B cell (primary cell): ENCODE data around the gene LEMD3. TPM values are rescaled to one million over a fixed set of nuclear protein-coding genes. Genes with fewer than 3 reads are reported as not detected.

Source experiments
- ATAC-seq: fragments of 200-7000 bp; cut with Tn5 transposase; one replicate; pipeline ENCODE4 v1.10.0; 2021; ENCODE audit warnings: low read depth, mild to moderate bottlenecking, moderate number of reproducible peaks, moderate library complexity
- CTCF ChIA-PET: fragments of 350-600 bp; sonication (Branson Sonifier 250); formaldehyde crosslinking; loops from one replicate; lab custom pipeline; 2021; ENCODE audit warnings: antibody characterized with exemption, inconsistent platforms; lab: Charles Lee
- POLR2A ChIA-PET: fragments of 350-600 bp; sonication (Branson Sonifier 250); formaldehyde crosslinking; loops from one replicate; lab custom pipeline; 2021; ENCODE audit warnings: antibody characterized with exemption; lab: Charles Lee
- DNase-seq: peaks from one replicate; pipeline ENCODE4 v3.0.0; 2013
- H2AFZ ChIP-seq: 2 replicates; pipeline ENCODE4 v1.6.1; 2012; ENCODE audit warnings: mild to moderate bottlenecking, low read depth, low read length; ENCODE audit not compliant: insufficient read depth, poor library complexity, severe bottlenecking
- H3K27ac ChIP-seq, 2 donors: 1 replicate in 1 of 2; 2 replicates in 1 of 2; pipeline ENCODE4 v1.5.1; 2012 to 2013; ENCODE audit warnings: low read length in 2 of 2, mild to moderate bottlenecking in 2 of 2, moderate library complexity in 1 of 2
- H3K27me3 ChIP-seq, 4 experiments: fragments of 200-600 bp in 1 of 4; sonication (generic) in 1 of 4; replicated peaks in 1 of 4; 1 replicate in 2 of 4; 2 replicates in 2 of 4; pipeline versions ENCODE4 v1.6.1 to v1.7.0; 2013 to 2016; ENCODE audit warnings: low read length in 3 of 4, mild to moderate bottlenecking in 2 of 4, mixed read lengths in 1 of 4, moderate library complexity in 1 of 4; ENCODE audit not compliant: insufficient read depth in 4 of 4, control insufficient read depth in 3 of 4; ENCODE audit errors: control extremely low read depth in 1 of 4
- H3K36me3 ChIP-seq, 2 experiments: replicated peaks in 1 of 2; 1 replicate in 1 of 2; 2 replicates in 1 of 2; pipeline versions ENCODE4 v1.6.1 to v1.7.1; 2013; ENCODE audit warnings: low read length in 1 of 2; ENCODE audit not compliant: insufficient read depth in 2 of 2, control insufficient read depth in 1 of 2; ENCODE audit errors: control extremely low read depth in 1 of 2, extremely low read depth in 1 of 2
- H3K4me1 ChIP-seq, 2 donors: fragments of 200-600 bp in 1 of 2; sonication (generic) in 1 of 2; 1 replicate in 1 of 2; 2 replicates in 1 of 2; pipeline versions ENCODE4 v1.5.1 to v1.6.1; 2013 to 2017; ENCODE audit warnings: low read length in 2 of 2; ENCODE audit not compliant: control insufficient read depth in 2 of 2, insufficient read depth in 2 of 2
- H3K4me2 ChIP-seq: replicated peaks from 2 replicates; pipeline ENCODE3; 2012; ENCODE audit warnings: mild to moderate bottlenecking, low read depth, low read length; ENCODE audit not compliant: poor library complexity, severe bottlenecking
- H3K4me3 ChIP-seq, 5 experiments: fragments of 200-600 bp in 1 of 5; sonication (generic) in 1 of 5; 1 replicate in 3 of 5; 2 replicates in 2 of 5; pipeline versions ENCODE4 v1.5.1 to v1.7.0; 2011 to 2016; ENCODE audit warnings: low read length in 4 of 5, mild to moderate bottlenecking in 4 of 5, low read depth in 2 of 5, control low read depth in 1 of 5, moderate library complexity in 1 of 5; ENCODE audit not compliant: insufficient read depth in 1 of 5; ENCODE audit errors: control extremely low read depth in 1 of 5, extremely low read depth in 1 of 5
- H3K79me2 ChIP-seq: fragments of 200-600 bp; sonication (generic); one replicate; pipeline ENCODE4 v1.6.0; 2016; ENCODE audit warnings: low read length; ENCODE audit not compliant: control insufficient read depth, insufficient read depth
- H3K9ac ChIP-seq: fragments of 200-600 bp; sonication (generic); 2 replicates; pipeline ENCODE4 v1.6.1; 2017; ENCODE audit warnings: mild to moderate bottlenecking, low read length, moderate library complexity
- H3K9me3 ChIP-seq, 3 donors: one replicate each; pipeline versions ENCODE4 v1.6.1 to v1.7.1; 2013; ENCODE audit warnings: low read length in 2 of 3; ENCODE audit not compliant: control insufficient read depth in 2 of 3, insufficient read depth in 1 of 3; ENCODE audit errors: control extremely low read depth in 1 of 3
- H4K20me1 ChIP-seq: 2 replicates; pipeline ENCODE4 v1.6.0; 2012; ENCODE audit warnings: mild to moderate bottlenecking, low read length; ENCODE audit not compliant: insufficient read depth, control insufficient read depth, poor library complexity, severe bottlenecking
- H3K27ac Mint-ChIP-seq: one replicate; pipeline ENCODE4 v1.8.0; 2021; ENCODE audit warnings: mixed read lengths
- H3K27me3 Mint-ChIP-seq: one replicate; pipeline ENCODE4 v1.8.0; 2021; ENCODE audit warnings: mixed read lengths
- H3K4me1 Mint-ChIP-seq: one replicate; pipeline ENCODE4 v1.8.0; 2021; ENCODE audit warnings: mixed read lengths
- H3K4me3 Mint-ChIP-seq: one replicate; pipeline ENCODE4 v1.8.0; 2021; ENCODE audit warnings: mixed read lengths
- H3K9me3 Mint-ChIP-seq: one replicate; pipeline ENCODE4 v1.8.0; 2022; ENCODE audit warnings: mixed read lengths; ENCODE audit not compliant: insufficient read depth
- CTCF ChIP-seq: fragments of 200-600 bp; IDR thresholded peaks from one replicate; pipeline ENCODE4 v1.8.0; 2022; ENCODE audit warnings: antibody characterized with exemption, mild to moderate bottlenecking
- EZH2 ChIP-seq: IDR thresholded peaks from 2 replicates; pipeline ENCODE4 v1.6.1; 2012; ENCODE audit warnings: borderline replicate concordance, low read depth, mild to moderate bottlenecking, moderate library complexity, low read length; ENCODE audit not compliant: insufficient read depth, poor library complexity, severe bottlenecking
- WGBS: methylation state at CpG from one replicate; pipeline ENCODE4 v1.1.5; 2013; ENCODE audit warnings: missing lambda C conversion rate; ENCODE audit not compliant: insufficient coverage; 5-methylcytosine and 5-hydroxymethylcytosine counted together
- intact Hi-C: fragments of 100-400 bp; cut with micrococcal nuclease; formaldehyde crosslinking; loops from one replicate; pipeline ENCODE4 v1.10.0; 2022
- polyA plus RNA-seq: library from polyadenylated mRNA; depleted of rRNA; stranded (reverse); fragments of >200 nt; gene quantifications from 2 replicates; pipeline ENCODE4 v1.2.3, GENCODE V29; 2012
- total RNA-seq, 2 donors: library from RNA; stranded (reverse); fragments of 120-200 nt in 1 of 2; gene quantifications; 1 replicate in 1 of 2; 2 replicates in 1 of 2; pipeline versions ENCODE4 v1.2.3 to v1.2.4, GENCODE V29; 2013 to 2022

The LEMD3 gene
- total and polyA plus RNA-seq, 2 donors (not counting 1 experiment from before 2014, with no cell fraction given): 19.4 to 71.8 TPM

GRCh38 chr12:65171870-65172269, 2.5 kb downstream of the LEMD3 start:
- CTCF ChIA-PET: interaction anchor here (0.7 to 1.8 kb wide), 2 partner anchors 10 to 62 kb away, joined by 3 to 4 read pairs; no protein-coding TSS in a partner anchor

GRCh38 chr12:65175385-65175784, 6.0 kb downstream of the LEMD3 start:
- Mint-ChIP-seq H3K4me1 (peaks cover 31% of the 10 kb centered on the region), H3K27ac (no peak overlapping the region), H3K27me3 (no peaks in the 10 kb centered on the region), H3K9me3 (no peaks in the 10 kb centered on the region), H3K4me3 (no peak overlapping the region)
- DNase-seq: no peak
- no peak for ATAC-seq
- H3K9me3 ChIP-seq: no peaks in the 10 kb centered on the region
- H2AFZ ChIP-seq: no peak overlapping the region
- H3K4me1 ChIP-seq: peaks cover 36 to 59% of the 10 kb centered on the region in 2 donors
- H3K27me3 ChIP-seq: no peaks in the 10 kb centered on the region
- POLR2A ChIA-PET: no interaction called here
- H3K4me2 ChIP-seq: no peak overlapping the region
- H3K79me2 ChIP-seq: peaks cover 95% of the 10 kb centered on the region
- intact Hi-C loops: loop anchor here (10.0 kb wide), 1 partner anchor 421 kb away; the partner anchor contains the start of gene GNS
- CTCF ChIA-PET: no interaction called here
- no peak overlapping the region for H3K4me3 ChIP-seq
- H4K20me1 ChIP-seq: peaks cover 67% of the 10 kb centered on the region
- H3K9ac ChIP-seq: no peak overlapping the region
- no peak overlapping the region for H3K27ac ChIP-seq
- TF ChIP-seq EZH2: no peak
- H3K36me3 ChIP-seq: peaks cover 3 to 23% of the 10 kb centered on the region in 2 experiments

More at GRCh38 chr12:65171870-65172269, 2.5 kb downstream of the LEMD3 start:
- H3K27me3 Mint-ChIP-seq: no peaks in the 10 kb centered on the region
- Histone ChIP-seq H3K27ac (peak overlapping the region in 1 of 2 donors; percentile 18), H3K9me3 (no peaks in the 10 kb centered on the region), H3K79me2 (peaks cover 98% of the 10 kb centered on the region), H3K9ac (peak overlapping the region; percentile 20), H4K20me1 (peaks cover 59% of the 10 kb centered on the region), H3K4me1 (peaks cover 42 to 54% of the 10 kb centered on the region in 2 donors), H3K27me3 (no peaks in the 10 kb centered on the region), H3K36me3 (peaks cover 0 to 21% of the 10 kb centered on the region in 2 experiments), H2AFZ (no peak overlapping the region), H3K4me2 (peak overlapping the region; percentile 88), H3K4me3 (peak overlapping the region in 4 of 5 experiments; percentile 0 to 98 (median 20))
- ATAC-seq (no peak), DNase-seq (peak; percentile 30)
- intact Hi-C loops: loop anchor here (2.0 to 10.0 kb wide), 3 partner anchors 15 to 959 kb away; partner anchors contain the start of genes GNS and LLPH
- peak overlapping the region; percentile 32 for H3K27ac Mint-ChIP-seq
- no peaks in the 10 kb centered on the region for H3K9me3 Mint-ChIP-seq
- WGBS: no CpG with 5 or more reads among the region's 3 CpGs
- TF ChIP-seq EZH2 (no peak), CTCF (no peak)
- POLR2A ChIA-PET: no interaction called here
- H3K4me1 Mint-ChIP-seq: peaks cover 38% of the 10 kb centered on the region
- peak overlapping the region; percentile 71 for H3K4me3 Mint-ChIP-seq
